T-helper 22 cell (primary cell): ENCODE results near the gene FBP1.
"Not testable (repeated sequence)": the region's sequence is repeated elsewhere in the genome, so short reads cannot be mapped to it uniquely, and the experiment has no call there.

ENCODE experiments used
- DNase-seq: peaks from one replicate; pipeline ENCODE4 v3.0.0-alpha.2; 2020; ENCODE audit warnings: low read depth

FBP1 gene

DNA sequence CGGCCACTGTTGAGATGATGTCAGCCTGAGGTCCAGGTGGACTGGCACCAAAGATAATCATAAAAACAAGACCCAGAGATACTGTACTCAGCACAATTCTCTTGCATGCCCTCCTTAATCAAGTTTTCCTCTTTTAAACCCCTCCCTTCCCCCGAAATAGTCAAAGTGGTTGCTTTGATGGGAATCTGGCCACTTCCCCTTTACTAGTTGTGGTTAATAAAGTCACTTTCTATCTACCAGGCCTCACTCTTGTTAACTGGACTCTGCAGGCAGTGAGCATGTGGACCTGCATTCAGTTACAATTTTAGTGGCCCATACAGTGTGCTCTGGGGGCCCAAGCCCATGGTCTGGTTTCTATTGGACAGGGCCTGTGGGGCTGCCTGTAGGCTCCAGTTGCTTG, 63.2 kb downstream of the FBP1 start:
- DNase-seq: no peak

DNA sequence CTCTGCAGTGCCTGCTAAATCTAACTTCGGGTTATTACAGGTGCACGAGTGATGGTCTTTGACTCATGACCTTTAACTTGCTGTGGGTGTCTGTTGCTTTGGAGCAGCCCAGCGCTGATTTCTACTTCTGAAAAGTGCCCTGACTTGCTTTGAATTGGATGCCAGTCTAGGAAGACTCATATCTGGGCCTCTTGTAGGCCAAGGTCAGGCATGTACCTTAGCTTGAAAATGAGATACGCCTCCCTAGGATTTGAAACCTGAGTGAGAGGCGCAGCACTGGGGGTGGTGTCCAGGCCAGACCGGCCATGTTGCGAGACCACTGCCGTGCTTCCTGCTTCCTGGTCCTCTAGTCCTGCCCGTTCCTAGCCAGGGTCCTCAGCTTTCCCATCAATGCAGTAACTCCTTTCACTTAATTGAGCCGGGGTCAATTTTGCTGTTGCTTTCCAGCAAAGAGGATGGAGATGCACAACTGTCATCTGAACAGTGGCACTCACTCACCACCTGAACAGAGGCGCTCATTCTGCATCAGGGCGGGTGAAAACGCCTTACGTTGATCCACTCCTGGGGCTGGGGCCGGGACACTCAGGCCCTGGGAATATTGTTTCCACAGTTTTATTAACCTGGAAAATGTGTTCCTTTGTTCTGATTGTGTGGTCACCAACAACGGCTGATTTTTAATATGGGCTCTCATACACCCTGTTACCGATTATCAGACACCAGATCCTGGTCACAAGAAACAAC, 70.2 kb downstream of the FBP1 start:
- no peak for DNase-seq

GRCh38 chr9:94568250-94568889, 70.9 kb downstream of the FBP1 start:
- DNase-seq: no peak

- no peak for DNase-seq
Observed at GRCh38 chr9:94567271-94567670, 72.0 kb downstream of the FBP1 start.

DNA sequence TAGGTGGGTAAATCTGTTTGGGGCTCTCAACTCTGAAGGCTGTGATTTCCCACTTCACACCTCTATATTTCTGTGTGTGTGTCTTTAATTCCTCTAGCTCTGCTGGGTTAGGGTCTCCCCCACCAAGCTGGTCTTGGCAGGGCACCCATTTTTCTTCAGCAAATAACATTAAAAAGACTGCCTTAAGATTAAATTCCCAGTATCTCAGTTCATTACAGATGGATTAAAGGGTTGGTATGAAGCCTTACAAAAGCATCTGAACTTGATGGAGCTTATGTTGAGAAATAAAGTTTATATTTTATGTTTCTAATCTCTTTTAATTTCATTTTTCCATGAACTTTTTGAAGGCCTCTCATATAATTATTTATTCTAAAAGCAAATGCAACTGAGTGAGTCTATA, 72.8 kb downstream of the FBP1 start:
- no peak for DNase-seq

DNA sequence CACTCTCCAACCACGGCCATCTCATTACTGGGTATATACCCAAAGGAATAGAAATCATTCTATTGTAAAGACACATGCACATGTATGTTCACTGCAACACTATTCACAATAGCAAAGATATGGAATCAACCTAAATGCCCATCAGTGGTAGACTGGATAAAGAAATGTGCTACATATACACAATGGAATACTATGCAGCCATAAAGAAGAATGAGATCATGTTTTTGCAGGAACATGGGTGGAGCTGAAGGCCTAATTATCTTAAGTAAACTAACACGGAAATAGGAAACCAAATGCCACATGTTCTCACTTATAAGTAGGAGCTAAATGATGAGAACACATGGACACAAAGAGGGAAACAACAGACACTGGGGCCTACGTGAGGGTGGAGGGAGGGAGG, 75.0 kb downstream of the FBP1 start:
- DNase-seq: not testable (repeated sequence)

DNA sequence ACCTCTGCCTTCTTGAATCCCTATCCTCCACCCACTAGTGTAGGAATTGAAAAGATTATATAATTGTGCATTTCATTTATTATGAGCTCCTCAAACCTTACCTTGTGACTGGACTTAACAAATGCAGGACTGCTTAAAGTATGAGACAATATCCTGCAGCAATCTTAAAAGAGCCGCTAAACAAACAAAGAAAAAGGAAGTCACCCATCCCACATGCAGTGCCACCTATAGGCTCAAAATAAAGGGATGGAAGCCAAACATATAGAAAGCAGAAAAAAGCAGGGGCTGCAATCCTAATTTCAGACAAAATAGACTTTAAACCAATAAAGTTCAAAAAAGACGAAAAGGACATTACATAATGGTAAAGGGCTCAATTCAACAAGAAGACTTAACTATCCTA, 75.8 kb downstream of the FBP1 start:
- no peak for DNase-seq

- DNase-seq: no peak
Observed at GRCh38 chr9:94560237-94560636, 79.1 kb downstream of the FBP1 start.

DNA sequence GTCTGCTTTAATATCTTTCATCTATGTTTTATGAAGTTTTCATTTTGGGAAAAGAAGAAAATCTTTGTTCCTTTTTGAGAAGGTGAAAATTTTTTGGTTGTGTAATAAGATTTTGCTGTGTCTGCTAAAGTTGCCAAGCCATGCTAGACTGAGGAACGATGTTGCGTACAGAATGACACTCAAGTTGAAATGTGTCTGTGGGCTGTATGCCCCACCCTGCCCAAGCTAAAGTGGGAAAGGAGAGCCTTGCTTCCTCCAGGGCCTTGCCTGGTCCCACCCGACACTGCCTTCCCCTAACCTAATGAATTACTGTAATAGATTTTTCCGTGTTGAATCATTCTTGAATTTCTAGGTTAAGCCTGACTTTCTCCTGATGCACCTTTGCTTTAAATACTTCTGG, 81.9 kb downstream of the FBP1 start:
- DNase-seq: no peak

GRCh38 chr9:94554439-94555331, 84.6 kb downstream of the FBP1 start, which contains the start of gene PCAT7:
Gene PCAT7, plus strand, starts transcription at chr9:94555083.
- DNase-seq: no peak

DNA sequence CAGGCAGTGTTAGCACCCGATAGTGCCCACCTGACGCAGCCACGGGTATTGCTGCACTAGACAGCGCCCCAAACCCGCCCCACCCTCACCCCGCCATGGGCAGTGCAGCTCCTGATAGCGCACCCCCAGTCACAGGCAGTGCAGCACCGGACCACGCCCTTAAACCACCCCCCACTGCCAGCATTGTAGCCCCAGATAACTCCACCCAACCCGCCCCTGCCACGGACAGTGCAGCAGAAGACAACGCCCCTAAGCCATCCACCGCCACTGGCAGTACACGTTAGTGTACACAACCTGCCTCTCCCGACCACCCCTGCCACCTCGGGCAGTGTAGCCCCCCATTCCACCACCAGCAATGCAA, 85.3 kb downstream of the FBP1 start:
- no peak for DNase-seq
